Uterus (tissue), 2 donors: Measurements from ENCODE around the gene PLA2G3.

Source experiments
- POLR2A ChIP-seq, 2 donors: fragments of 450-650 bp; IDR thresholded peaks; one replicate each; pipeline ENCODE4 v1.6.1; 2016; ENCODE audit warnings: antibody characterized with exemption in 2 of 2, mild to moderate bottlenecking in 1 of 2, moderate library complexity in 1 of 2
- TF ChIP-seq, protein P1 (sequence below), 4 experiments: fragments of 200-600 bp in 2 of 4; fragments of 450-650 bp in 2 of 4; sonication (generic) in 2 of 4; IDR thresholded peaks; one replicate each; pipeline ENCODE4 v1.5.1; 2016 to 2019; ENCODE audit warnings: antibody characterized with exemption in 4 of 4, mild to moderate bottlenecking in 2 of 4, moderate library complexity in 1 of 4

DNA sequence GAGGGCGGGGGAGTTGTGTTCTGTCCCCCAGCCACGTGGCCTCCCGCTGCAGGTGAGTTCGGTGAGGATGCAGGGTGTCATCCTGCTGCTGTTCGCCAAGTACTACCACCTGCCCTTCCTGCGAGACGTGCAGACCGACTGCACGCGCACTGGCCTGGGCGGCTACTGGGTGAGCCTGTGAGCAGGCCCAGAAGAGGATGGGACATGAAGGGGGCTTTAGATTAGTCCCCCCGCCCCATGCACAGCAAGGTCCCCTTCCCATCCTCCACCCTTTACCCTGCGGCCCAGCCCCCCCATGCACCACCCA is 13.5 kb downstream of the PLA2G3 start:
- TF ChIP-seq, protein P1, sequence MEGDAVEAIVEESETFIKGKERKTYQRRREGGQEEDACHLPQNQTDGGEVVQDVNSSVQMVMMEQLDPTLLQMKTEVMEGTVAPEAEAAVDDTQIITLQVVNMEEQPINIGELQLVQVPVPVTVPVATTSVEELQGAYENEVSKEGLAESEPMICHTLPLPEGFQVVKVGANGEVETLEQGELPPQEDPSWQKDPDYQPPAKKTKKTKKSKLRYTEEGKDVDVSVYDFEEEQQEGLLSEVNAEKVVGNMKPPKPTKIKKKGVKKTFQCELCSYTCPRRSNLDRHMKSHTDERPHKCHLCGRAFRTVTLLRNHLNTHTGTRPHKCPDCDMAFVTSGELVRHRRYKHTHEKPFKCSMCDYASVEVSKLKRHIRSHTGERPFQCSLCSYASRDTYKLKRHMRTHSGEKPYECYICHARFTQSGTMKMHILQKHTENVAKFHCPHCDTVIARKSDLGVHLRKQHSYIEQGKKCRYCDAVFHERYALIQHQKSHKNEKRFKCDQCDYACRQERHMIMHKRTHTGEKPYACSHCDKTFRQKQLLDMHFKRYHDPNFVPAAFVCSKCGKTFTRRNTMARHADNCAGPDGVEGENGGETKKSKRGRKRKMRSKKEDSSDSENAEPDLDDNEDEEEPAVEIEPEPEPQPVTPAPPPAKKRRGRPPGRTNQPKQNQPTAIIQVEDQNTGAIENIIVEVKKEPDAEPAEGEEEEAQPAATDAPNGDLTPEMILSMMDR (IDR thresholded peaks at IDR 0.05), result no peak
- TF ChIP-seq POLR2A (IDR thresholded peaks at IDR 0.05), result no peak
